Esophagus squamous epithelium (tissue), 4 donors: Measurements from ENCODE around the gene ARSA.

Source experiments
- CTCF ChIP-seq, 6 experiments: fragments of 450-650 bp in 4 of 6; fragments of 200-600 bp in 2 of 6; sonication (generic) in 2 of 6; IDR thresholded peaks; one replicate each; pipeline ENCODE4 v1.5.1; 2016 to 2019; ENCODE audit warnings: antibody characterized with exemption in 6 of 6, mild to moderate bottlenecking in 4 of 6, moderate library complexity in 4 of 6
- POLR2A ChIP-seq, 4 donors: fragments of 450-650 bp; IDR thresholded peaks; one replicate each; pipeline ENCODE4 v1.6.1; 2017; ENCODE audit warnings: antibody characterized with exemption in 4 of 4, mild to moderate bottlenecking in 4 of 4, moderate library complexity in 3 of 4

- TF ChIP-seq POLR2A (IDR thresholded peaks at IDR 0.05) = no peak
- TF ChIP-seq CTCF (IDR thresholded peaks at IDR 0.05) = no peak
These were observed 1.6 kb downstream of the ARSA start for GRCh38 chr22:50626314-50626849.
